ACC112 (cell line): ENCODE results near the gene MFSD6L.

Source experiments
- H2AFZ ChIP-seq: fragments of 200-600 bp; sonication (generic); one replicate; pipeline ENCODE4 v1.6.0; 2017; ENCODE audit warnings: antibody characterized with exemption, low read length; ENCODE audit not compliant: unreplicated experiment
- H3K27ac ChIP-seq: fragments of 200-600 bp; sonication (generic); 2 replicates; pipeline ENCODE4 v1.5.1; 2014; ENCODE audit warnings: low read depth, mild to moderate bottlenecking, antibody characterized with exemption, low read length, moderate library complexity
- H3K27me3 ChIP-seq: fragments of 200-600 bp; sonication (generic); 2 replicates; pipeline ENCODE4 v1.6.1; 2014; ENCODE audit warnings: mild to moderate bottlenecking, antibody characterized with exemption, low read length, moderate library complexity, mixed read lengths; ENCODE audit not compliant: insufficient read depth
- H3K36me3 ChIP-seq: fragments of 200-600 bp; sonication (generic); 2 replicates; pipeline ENCODE4 v1.6.1; 2016; ENCODE audit warnings: mild to moderate bottlenecking, antibody characterized with exemption, low read length, moderate library complexity, mixed read lengths; ENCODE audit not compliant: insufficient read depth
- H3K4me1 ChIP-seq: fragments of 200-600 bp; sonication (generic); one replicate; pipeline ENCODE4 v1.6.1; 2016; ENCODE audit warnings: low read length, mixed read lengths; ENCODE audit not compliant: insufficient read depth, unreplicated experiment, control insufficient read depth
- H3K4me3 ChIP-seq: fragments of 200-600 bp; sonication (generic); 2 replicates; pipeline ENCODE4 v1.5.1; 2014; ENCODE audit warnings: mild to moderate bottlenecking, low read depth, low read length
- H3K79me2 ChIP-seq: fragments of 200-600 bp; sonication (generic); one replicate; pipeline ENCODE4 v1.6.0; 2016; ENCODE audit warnings: low read length; ENCODE audit not compliant: control insufficient read depth, unreplicated experiment, insufficient read depth

Gene MFSD6L

GRCh38 chr17:8798846-8799569 lies at the start of gene MFSD6L:
TSS of gene MFSD6L (minus strand) at chr17:8799365. CDS start at chr17:8799120, 245 bp downstream.
- no peaks in the 10 kb centered on the region for H3K79me2 ChIP-seq
- no peaks in the 10 kb centered on the region for H3K4me1 ChIP-seq
- H3K4me3 ChIP-seq, result no peak within 1 kb of the TSS
- no peaks in the 10 kb centered on the region for H3K36me3 ChIP-seq
- no peak within 1 kb of the TSS for H3K27ac ChIP-seq
- H2AFZ ChIP-seq, result no peak within 1 kb of the TSS
- peaks cover 46% of the 10 kb centered on the region for H3K27me3 ChIP-seq

- no peaks in the 10 kb centered on the region for H3K36me3 ChIP-seq
Observed at GRCh38 chr17:8847891-8848290, 48.7 kb upstream of the MFSD6L start.

GRCh38 chr17:8846768-8847211 lies 47.6 kb upstream of the MFSD6L start:
- H3K36me3 ChIP-seq, result no peaks in the 10 kb centered on the region
- H3K27ac ChIP-seq, result no peak overlapping the region
- H3K79me2 ChIP-seq, result no peaks in the 10 kb centered on the region
- peaks cover 18% of the 10 kb centered on the region for H3K27me3 ChIP-seq
- H3K4me3 ChIP-seq, result no peak overlapping the region
- H2AFZ ChIP-seq, result no peak overlapping the region
- H3K4me1 ChIP-seq, result no peaks in the 10 kb centered on the region

More at GRCh38 chr17:8847891-8848290, 48.7 kb upstream of the MFSD6L start:
- peaks cover 9% of the 10 kb centered on the region for H3K27me3 ChIP-seq
- no peak overlapping the region for H3K27ac ChIP-seq
- H2AFZ ChIP-seq, result no peak overlapping the region
- H3K4me1 ChIP-seq, result no peaks in the 10 kb centered on the region
- no peaks in the 10 kb centered on the region for H3K79me2 ChIP-seq
- no peak overlapping the region for H3K4me3 ChIP-seq

GRCh38 chr17:8844229-8845218 lies 45.4 kb upstream of the MFSD6L start:
- no peak overlapping the region for H3K4me3 ChIP-seq
- H3K27me3 ChIP-seq, result peaks cover 20% of the 10 kb centered on the region
- H3K27ac ChIP-seq, result no peak overlapping the region
- H3K4me1 ChIP-seq, result no peaks in the 10 kb centered on the region
- H2AFZ ChIP-seq, result no peak overlapping the region
- H3K36me3 ChIP-seq, result no peaks in the 10 kb centered on the region
- no peaks in the 10 kb centered on the region for H3K79me2 ChIP-seq

GRCh38 chr17:8843344-8843743 lies 44.2 kb upstream of the MFSD6L start:
- Histone ChIP-seq H3K79me2 (no peaks in the 10 kb centered on the region), H3K36me3 (no peaks in the 10 kb centered on the region), H2AFZ (no peak overlapping the region), H3K4me3 (no peak overlapping the region), H3K27ac (no peak overlapping the region), H3K27me3 (peaks cover 22% of the 10 kb centered on the region), H3K4me1 (no peaks in the 10 kb centered on the region)

- H2AFZ ChIP-seq, result no peak overlapping the region
- H3K4me3 ChIP-seq, result no peak overlapping the region
- no peak overlapping the region for H3K27ac ChIP-seq
- H3K79me2 ChIP-seq, result no peaks in the 10 kb centered on the region
- H3K36me3 ChIP-seq, result no peaks in the 10 kb centered on the region
- no peaks in the 10 kb centered on the region for H3K4me1 ChIP-seq
- peaks cover 26% of the 10 kb centered on the region for H3K27me3 ChIP-seq
Observed at GRCh38 chr17:8841844-8842243, 42.7 kb upstream of the MFSD6L start.

- Histone ChIP-seq H3K27me3 (peaks cover 26% of the 10 kb centered on the region), H3K4me3 (no peak overlapping the region), H3K4me1 (no peaks in the 10 kb centered on the region), H3K36me3 (no peaks in the 10 kb centered on the region), H2AFZ (no peak overlapping the region), H3K27ac (no peak overlapping the region), H3K79me2 (no peaks in the 10 kb centered on the region)
Observed at GRCh38 chr17:8839410-8839935, 40.3 kb upstream of the MFSD6L start.

- Histone ChIP-seq H3K4me3 (no peak overlapping the region), H3K36me3 (no peaks in the 10 kb centered on the region), H3K27ac (no peak overlapping the region), H3K79me2 (no peaks in the 10 kb centered on the region), H3K27me3 (peaks cover 23% of the 10 kb centered on the region), H2AFZ (no peak overlapping the region), H3K4me1 (no peaks in the 10 kb centered on the region)
Observed at GRCh38 chr17:8838551-8839095, 39.5 kb upstream of the MFSD6L start.

GRCh38 chr17:8837563-8838075 lies 38.5 kb upstream of the MFSD6L start:
- Histone ChIP-seq H3K27ac (no peak overlapping the region), H3K79me2 (no peaks in the 10 kb centered on the region), H2AFZ (no peak overlapping the region), H3K4me1 (no peaks in the 10 kb centered on the region), H3K4me3 (no peak overlapping the region), H3K36me3 (no peaks in the 10 kb centered on the region), H3K27me3 (peaks cover 14% of the 10 kb centered on the region)

- no peak overlapping the region for H3K27ac ChIP-seq
- no peaks in the 10 kb centered on the region for H3K4me1 ChIP-seq
- H3K27me3 ChIP-seq, result peaks cover 8% of the 10 kb centered on the region
- no peak overlapping the region for H3K4me3 ChIP-seq
- H3K79me2 ChIP-seq, result no peaks in the 10 kb centered on the region
- no peak overlapping the region for H2AFZ ChIP-seq
- no peaks in the 10 kb centered on the region for H3K36me3 ChIP-seq
Observed at GRCh38 chr17:8836821-8837562, 37.8 kb upstream of the MFSD6L start.
